ENCODE data around the gene HKDC1.
"Not testable (repeated sequence)": the region's sequence is repeated elsewhere in the genome, so short reads cannot be mapped to it uniquely, and the experiment has no call there.

Gene HKDC1

GRCh38 chr10:69284402-69284801 lies 64.3 kb downstream of the HKDC1 start:
- not testable (repeated sequence) for DNase-seq

GRCh38 chr10:69285699-69286098 lies 65.6 kb downstream of the HKDC1 start:
- no peak for DNase-seq

DNA sequence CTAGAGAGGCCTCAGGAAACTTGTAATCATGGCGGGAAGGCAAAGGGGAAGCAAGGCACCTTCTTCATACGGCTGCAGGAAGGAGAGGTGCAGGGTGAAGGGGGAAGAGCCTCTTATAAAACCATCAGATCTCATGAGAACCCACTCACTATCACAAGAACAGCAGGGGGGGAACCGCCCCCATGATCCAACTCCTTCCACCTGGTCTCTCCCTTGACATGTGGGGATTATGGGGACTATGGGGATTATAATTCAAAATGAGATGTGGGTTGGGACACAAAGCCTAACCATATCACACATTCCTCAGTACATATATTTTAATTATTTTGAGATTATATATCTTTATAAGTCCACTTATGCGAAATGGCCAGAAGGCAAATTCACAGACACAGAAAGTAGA lies 67.0 kb downstream of the HKDC1 start:
- DNase-seq = no peak

DNA sequence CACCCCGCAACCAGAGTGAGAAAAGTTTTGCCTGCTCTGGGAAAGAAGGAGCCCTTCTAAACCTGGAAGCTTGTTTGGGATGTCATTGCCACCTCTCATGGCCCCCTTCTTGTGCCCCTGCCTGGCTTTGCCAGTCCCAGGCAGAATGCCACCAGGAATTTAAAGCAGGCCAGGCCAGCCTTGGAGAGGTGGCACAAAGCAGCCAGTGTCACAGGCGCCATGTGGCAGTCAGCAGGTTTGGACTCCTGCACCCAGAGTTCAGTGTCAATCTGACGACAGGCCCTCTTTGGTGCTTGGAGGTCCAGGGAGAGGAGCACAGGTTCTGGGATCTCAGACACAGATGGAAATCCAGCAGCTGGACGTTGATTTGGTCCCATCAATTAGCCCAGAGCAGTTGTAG lies 70.9 kb downstream of the HKDC1 start:
- DNase-seq = no peak

GRCh38 chr10:69292459-69292858 lies 72.3 kb downstream of the HKDC1 start:
- no peak for DNase-seq

DNA sequence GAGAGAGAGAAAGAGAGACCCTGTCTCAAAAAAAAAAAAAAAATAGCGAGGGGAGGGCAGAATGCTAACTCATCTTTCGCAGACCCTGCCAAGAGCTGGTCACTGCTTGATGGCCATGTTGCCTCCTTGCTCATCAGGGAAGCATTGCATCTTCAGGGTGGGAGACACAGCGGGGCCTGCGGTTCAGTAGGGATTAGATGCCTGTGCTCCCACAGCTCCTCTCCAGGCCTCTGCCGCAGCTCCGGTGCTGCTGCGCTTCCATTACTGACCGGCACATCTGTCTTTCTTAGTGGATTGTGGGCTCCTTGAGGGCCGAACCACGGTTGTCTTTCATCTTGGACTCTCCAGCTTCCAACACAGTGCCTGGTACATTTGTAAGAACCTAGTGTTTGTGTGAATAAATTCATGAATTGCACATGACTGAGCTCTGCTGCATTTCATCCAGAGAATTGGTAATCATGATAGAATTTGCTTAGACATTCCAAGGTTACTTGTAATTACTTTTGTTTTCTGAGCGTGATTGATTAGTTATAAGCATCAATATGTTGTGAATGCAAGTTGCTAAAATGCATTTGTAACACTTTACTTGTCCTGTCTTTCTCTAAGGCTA lies 75.0 kb downstream of the HKDC1 start:
- no peak for DNase-seq

DNA sequence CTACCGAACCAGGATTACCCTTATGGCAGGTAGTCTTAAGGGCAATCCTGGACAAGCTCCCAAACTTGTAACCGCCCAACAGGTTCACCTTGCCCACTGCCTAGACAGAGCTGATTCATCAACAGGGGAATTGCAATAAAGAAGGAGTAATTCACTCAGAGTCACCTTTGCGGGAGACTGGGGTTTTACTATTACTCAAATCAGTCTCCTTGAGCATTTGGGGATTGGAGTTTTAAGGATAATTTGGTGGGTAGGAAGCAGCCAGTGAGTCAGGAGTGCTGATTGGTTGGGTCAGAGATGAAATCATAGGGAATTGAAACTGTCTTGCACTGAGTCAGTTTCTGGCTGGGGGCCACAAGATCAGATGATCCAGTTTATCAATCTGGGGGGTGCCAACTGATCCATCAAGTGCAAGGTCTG lies 83.5 kb downstream of the HKDC1 start:
- DNase-seq = no peak

DNA sequence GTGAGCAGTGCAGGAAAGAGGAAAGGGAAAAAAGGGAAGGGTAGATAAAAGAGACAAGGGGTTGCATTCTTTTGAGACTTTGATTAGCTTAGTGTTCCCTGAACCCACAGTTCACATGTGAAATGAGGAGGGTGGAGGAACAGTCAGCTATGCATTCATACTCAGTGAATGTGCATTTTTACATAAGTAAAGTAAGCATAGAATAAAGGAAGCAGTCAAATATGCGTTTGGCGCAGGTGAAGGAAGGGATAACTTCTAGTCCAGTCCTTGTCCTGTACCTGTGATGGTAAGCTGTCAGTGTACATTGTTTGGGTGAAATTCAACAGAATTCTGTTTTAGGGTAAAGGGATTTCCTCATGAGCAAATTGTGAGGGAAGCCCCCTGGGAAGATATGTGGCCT lies 86.3 kb downstream of the HKDC1 start:
- no peak for DNase-seq

- no peak for DNase-seq
These were observed 87.3 kb downstream of the HKDC1 start for GRCh38 chr10:69307434-69307833.

DNA sequence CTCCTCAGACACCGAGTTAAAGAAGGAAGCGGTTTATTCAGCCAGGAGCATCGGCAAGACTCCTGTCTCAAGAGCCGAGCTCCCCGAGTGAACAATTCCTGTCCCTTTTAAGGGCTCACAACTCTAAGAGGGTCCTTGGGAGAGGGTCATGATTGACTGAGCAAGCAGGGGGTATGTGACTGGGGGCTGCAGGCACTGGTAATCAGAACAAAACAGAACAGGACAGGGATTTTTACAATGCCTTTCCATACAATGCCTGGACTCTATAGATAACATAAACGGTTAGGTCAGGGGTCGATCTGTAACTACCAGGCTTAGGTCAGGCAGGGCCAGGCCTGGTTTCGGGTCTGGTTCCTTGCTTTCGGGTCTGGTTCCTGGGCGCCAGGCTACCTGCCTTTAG lies 88.2 kb downstream of the HKDC1 start:
- not testable (repeated sequence) for DNase-seq

DNA sequence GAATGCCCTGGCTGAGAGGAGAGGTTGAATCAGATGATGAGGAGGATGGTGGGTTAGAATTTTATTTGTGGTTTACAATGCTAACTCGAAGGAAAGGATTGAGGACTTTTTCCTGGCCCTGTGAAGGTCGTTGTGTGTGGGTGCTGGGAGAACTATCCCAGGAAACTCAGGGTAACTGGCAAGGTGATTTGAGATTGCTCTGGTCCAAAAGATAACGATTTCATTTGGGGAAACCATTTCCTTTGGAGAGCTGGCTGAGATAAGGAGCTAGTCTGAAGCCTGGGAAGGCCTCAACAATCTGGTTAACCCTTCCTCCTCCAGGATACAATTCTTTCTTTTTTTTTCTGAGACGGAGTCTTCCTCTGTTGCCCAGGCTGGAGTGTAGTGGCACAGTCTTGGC lies 91.2 kb downstream of the HKDC1 start:
- no peak for DNase-seq

GRCh38 chr10:69312528-69312927 lies 92.4 kb downstream of the HKDC1 start:
- DNase-seq = no peak

DNA sequence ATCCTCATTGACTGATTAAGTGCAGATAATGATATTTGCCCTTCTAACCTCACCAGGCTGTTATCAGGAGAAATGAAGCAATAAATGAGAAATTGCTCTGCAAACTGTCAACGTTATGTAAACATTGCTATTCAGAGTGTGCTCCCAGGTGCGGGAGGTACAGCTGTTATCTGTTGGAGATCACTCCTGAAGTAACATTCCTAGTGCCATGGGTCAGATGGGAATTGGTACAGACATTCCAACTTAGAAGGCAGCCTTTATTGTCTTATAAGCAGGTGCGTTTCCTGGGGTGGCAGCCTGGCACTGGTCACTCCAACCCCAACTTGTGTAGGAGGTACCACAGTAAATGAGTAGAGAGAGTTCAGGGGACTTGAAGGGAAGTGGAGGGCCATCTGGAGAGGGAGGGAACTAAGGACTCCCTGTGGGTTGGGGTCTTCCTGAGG lies 95.0 kb downstream of the HKDC1 start:
- no peak for DNase-seq

- no peak for DNase-seq
These were observed 95.6 kb downstream of the HKDC1 start for GRCh38 chr10:69315610-69316312.

GRCh38 chr10:69316313-69317059 lies 96.4 kb downstream of the HKDC1 start:
- DNase-seq = no peak
